ENCODE data around the gene SMURF1. TPM values are rescaled to one million over a fixed set of nuclear protein-coding genes. Genes with fewer than 3 reads are reported as not detected.

The SMURF1 gene
- total RNA-seq, 4 donors from 2014 or later = 28.2 to 35.4 (median 31.1) TPM

GRCh38 chr7:99141841-99142726 is 1.8 kb downstream of the SMURF1 start:
- Histone ChIP-seq H3K27me3 (no peaks in the 10 kb centered on the region), H3K36me3 (no peaks in the 10 kb centered on the region), H3K4me1 (peaks cover 0 to 60% (median 29%) of the 10 kb centered on the region in 4 donors), H3K9me3 (no peaks in the 10 kb centered on the region), H3K27ac (peak overlapping the region; percentile 99 to 100 (median 100)), H3K4me3 (peak overlapping the region; percentile 61 to 100 (median 98))
- 7 to 8% methylated on average over 27 of the region's 27 CpGs for WGBS, 2 donors
- peak; percentile 63 to 77 for DNase-seq (ENCODE audit: low spot score in 2 of 2)
- TF ChIP-seq EP300 (IDR thresholded peaks at IDR 0.05) (peak in 1 of 2 donors; percentile 79), CTCF (IDR thresholded peaks at IDR 0.05) (no peak), POLR2A (IDR thresholded peaks at IDR 0.05) (peak in 1 of 2 donors; percentile 46)

DNA sequence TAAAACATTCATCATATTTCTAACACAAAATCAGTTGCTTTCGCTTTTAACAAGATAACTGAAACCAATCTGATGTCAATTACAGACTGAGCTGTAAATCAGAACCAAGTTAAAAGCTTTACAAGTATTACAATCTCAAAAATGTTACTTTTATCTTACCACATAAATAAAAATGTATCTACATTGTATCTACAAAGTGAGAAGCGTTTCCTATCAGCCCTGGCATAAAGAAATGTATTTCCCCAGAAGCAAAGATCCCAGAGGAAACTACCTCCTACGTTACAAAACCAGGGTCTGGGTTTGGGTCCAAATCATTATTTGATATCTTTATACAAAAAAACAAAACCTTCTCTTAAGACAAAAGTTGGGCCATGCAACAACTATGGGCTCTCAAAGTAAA is 2.6 kb downstream of the SMURF1 start:
- Histone ChIP-seq H3K36me3 (no peaks in the 10 kb centered on the region), H3K27me3 (no peaks in the 10 kb centered on the region), H3K9me3 (no peaks in the 10 kb centered on the region), H3K27ac (peak overlapping the region; percentile 99 to 100 (median 100)), H3K4me3 (peak overlapping the region; percentile 61 to 100 (median 98)), H3K4me1 (peaks cover 0 to 67% (median 31%) of the 10 kb centered on the region in 4 donors)
- WGBS, 2 donors = 31 to 33% methylated on average over 3 of the region's 3 CpGs
- DNase-seq (ENCODE audit: low spot score in 2 of 2) = no peak
- TF ChIP-seq CTCF (IDR thresholded peaks at IDR 0.05) = no peak
- no peak for TF ChIP-seq POLR2A (IDR thresholded peaks at IDR 0.05)
- TF ChIP-seq EP300 (IDR thresholded peaks at IDR 0.05) = no peak

GRCh38 chr7:99140813-99141212 is 3.1 kb downstream of the SMURF1 start:
- WGBS, 2 donors = 79 to 85% methylated on average over 6 of the region's 6 CpGs
- Histone ChIP-seq H3K4me3 (peak overlapping the region in 1 of 4 donors; percentile 100), H3K27me3 (no peaks in the 10 kb centered on the region), H3K36me3 (no peaks in the 10 kb centered on the region), H3K4me1 (peaks cover 0 to 72% (median 32%) of the 10 kb centered on the region in 4 donors), H3K27ac (peak overlapping the region; percentile 99 to 100 (median 100)), H3K9me3 (no peaks in the 10 kb centered on the region)
- DNase-seq (ENCODE audit: low spot score in 2 of 2) = no peak
- TF ChIP-seq EP300 (IDR thresholded peaks at IDR 0.05) = no peak
- no peak for TF ChIP-seq CTCF (IDR thresholded peaks at IDR 0.05)
- TF ChIP-seq POLR2A (IDR thresholded peaks at IDR 0.05) = no peak

GRCh38 chr7:99139036-99139435 is 4.9 kb downstream of the SMURF1 start:
- H3K36me3 ChIP-seq = no peaks in the 10 kb centered on the region
- TF ChIP-seq POLR2A (IDR thresholded peaks at IDR 0.05) (no peak), EP300 (IDR thresholded peaks at IDR 0.05) (no peak), CTCF (IDR thresholded peaks at IDR 0.05) (no peak)
- no peaks in the 10 kb centered on the region for H3K9me3 ChIP-seq
- no peak overlapping the region for H3K4me3 ChIP-seq
- H3K27ac ChIP-seq = peak overlapping the region in 1 of 4 donors; percentile 99
- no peak for DNase-seq (ENCODE audit: low spot score in 2 of 2)
- H3K4me1 ChIP-seq = peaks cover 0 to 81% (median 37%) of the 10 kb centered on the region in 4 donors
- H3K27me3 ChIP-seq = no peaks in the 10 kb centered on the region
